Uterus (tissue), 2 donors: ENCODE data around the gene ADD2.

Experiments
- POLR2A ChIP-seq, 2 donors: fragments of 450-650 bp; IDR thresholded peaks; one replicate each; pipeline ENCODE4 v1.6.1; 2016; ENCODE audit warnings: antibody characterized with exemption in 2 of 2, mild to moderate bottlenecking in 1 of 2, moderate library complexity in 1 of 2
- TF ChIP-seq, protein P1 (sequence below), 4 experiments: fragments of 200-600 bp in 2 of 4; fragments of 450-650 bp in 2 of 4; sonication (generic) in 2 of 4; IDR thresholded peaks; one replicate each; pipeline ENCODE4 v1.5.1; 2016 to 2019; ENCODE audit warnings: antibody characterized with exemption in 4 of 4, mild to moderate bottlenecking in 2 of 4, moderate library complexity in 1 of 4

DNA sequence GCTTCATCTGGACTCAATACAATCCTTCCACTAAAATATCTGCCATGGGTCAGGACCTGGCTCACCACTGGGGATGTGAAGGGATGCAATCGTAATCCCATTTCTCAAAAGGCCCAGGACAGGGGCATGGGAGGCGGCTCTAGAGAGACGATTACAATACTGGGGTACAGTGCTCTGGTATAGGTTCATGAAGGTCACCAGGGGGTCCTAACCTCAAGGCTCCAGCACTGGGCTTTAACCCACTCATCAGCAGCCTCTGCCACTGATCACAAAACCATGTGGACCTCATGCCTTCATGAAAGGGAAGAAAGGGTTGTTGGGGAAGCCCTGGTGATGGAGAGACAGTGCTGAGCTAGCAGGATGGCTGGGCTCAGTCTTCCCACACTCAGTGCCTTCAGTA lies 48.8 kb downstream of the ADD2 start:
- TF ChIP-seq, protein P1, sequence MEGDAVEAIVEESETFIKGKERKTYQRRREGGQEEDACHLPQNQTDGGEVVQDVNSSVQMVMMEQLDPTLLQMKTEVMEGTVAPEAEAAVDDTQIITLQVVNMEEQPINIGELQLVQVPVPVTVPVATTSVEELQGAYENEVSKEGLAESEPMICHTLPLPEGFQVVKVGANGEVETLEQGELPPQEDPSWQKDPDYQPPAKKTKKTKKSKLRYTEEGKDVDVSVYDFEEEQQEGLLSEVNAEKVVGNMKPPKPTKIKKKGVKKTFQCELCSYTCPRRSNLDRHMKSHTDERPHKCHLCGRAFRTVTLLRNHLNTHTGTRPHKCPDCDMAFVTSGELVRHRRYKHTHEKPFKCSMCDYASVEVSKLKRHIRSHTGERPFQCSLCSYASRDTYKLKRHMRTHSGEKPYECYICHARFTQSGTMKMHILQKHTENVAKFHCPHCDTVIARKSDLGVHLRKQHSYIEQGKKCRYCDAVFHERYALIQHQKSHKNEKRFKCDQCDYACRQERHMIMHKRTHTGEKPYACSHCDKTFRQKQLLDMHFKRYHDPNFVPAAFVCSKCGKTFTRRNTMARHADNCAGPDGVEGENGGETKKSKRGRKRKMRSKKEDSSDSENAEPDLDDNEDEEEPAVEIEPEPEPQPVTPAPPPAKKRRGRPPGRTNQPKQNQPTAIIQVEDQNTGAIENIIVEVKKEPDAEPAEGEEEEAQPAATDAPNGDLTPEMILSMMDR (IDR thresholded peaks at IDR 0.05), result no peak
- no peak for TF ChIP-seq POLR2A (IDR thresholded peaks at IDR 0.05)
